SKM-1 treated with dmso at 0.1 percent for 144 hours (cell line): ENCODE measurements around the gene COQ5.
"Not testable (repeated sequence)": the region's sequence is repeated elsewhere in the genome, so short reads cannot be mapped to it uniquely, and the experiment has no call there.

Experiments
- DNase-seq: peaks from one replicate; lab custom pipeline; 2025; ENCODE audit not compliant: unreplicated experiment; lab: John Stamatoyannopoulos, UW

COQ5 gene

GRCh38 chr12:120528861-120529525, at the start of gene COQ5:
TSS of gene COQ5 (minus strand) at chr12:120529158. CDS start at chr12:120529141, 17 bp downstream.
- peak; percentile 26 for DNase-seq

- DNase-seq: no peak
These were observed 45.1 kb upstream of the COQ5 start for GRCh38 chr12:120574106-120574505.

- DNase-seq: no peak
These were observed 44.6 kb upstream of the COQ5 start for GRCh38 chr12:120573560-120573959.

DNA sequence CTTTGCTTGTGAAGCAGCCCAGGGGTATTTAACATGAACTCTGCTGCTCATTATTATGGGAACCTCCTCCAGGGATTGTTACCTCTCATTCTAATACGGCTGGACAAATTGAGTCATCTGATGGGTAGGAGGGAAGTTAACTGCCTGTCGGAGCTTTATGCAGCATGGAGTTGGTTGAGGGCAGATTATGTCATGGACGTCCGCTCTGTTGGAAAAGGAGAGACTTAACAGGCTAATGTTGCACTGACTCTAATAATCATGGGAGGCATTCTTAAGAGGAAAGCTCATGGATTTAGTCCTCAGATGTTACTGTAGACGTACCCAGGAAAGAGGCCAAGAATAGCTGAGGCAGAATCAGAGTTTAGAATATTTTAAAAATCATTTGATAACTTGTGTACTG, 42.3 kb upstream of the COQ5 start:
- DNase-seq: no peak

GRCh38 chr12:120563495-120563894, 34.5 kb upstream of the COQ5 start:
- no peak for DNase-seq

DNA sequence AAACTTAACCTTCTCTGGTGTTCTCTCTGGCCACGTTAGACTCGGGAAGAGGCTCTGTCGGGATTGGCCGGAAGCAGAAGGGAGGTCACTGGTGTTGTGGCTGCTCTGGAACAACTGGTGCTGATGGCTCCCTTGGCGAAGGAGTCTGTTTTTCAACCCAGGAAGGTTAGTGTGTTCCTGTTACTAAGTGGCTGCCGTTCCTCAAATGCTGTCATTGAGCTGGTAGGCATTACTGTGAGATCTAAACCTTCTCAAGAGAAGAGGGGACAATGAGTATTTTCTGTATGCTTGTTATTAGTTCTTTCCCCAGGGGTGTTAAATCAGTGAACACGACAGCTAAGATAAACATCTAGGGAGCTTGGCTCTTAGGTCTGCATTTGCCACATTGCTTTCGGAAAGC, 33.9 kb upstream of the COQ5 start:
- no peak for DNase-seq

- no peak for DNase-seq
These were observed 28.6 kb upstream of the COQ5 start for GRCh38 chr12:120557589-120557988.

GRCh38 chr12:120554678-120555077, 25.7 kb upstream of the COQ5 start:
- no peak for DNase-seq

DNA sequence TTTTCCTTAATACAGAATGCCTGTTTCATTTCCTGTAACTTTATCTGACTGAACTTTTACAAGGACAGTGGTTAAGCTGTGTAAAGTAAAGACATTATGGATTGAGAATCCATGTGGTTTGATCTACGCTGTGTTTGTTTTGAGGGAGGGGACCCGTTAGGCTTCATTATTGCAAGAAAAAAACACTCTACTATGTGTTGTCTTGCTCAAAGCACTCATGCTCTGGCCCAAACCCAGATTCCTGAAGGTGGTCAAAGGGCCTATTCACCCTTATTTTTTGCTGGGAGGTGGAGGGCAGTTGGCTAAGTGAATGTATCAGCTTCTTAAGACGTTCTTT, 17.1 kb upstream of the COQ5 start:
- no peak for DNase-seq

- no peak for DNase-seq
These were observed 15.7 kb upstream of the COQ5 start for GRCh38 chr12:120544691-120545090.

DNA sequence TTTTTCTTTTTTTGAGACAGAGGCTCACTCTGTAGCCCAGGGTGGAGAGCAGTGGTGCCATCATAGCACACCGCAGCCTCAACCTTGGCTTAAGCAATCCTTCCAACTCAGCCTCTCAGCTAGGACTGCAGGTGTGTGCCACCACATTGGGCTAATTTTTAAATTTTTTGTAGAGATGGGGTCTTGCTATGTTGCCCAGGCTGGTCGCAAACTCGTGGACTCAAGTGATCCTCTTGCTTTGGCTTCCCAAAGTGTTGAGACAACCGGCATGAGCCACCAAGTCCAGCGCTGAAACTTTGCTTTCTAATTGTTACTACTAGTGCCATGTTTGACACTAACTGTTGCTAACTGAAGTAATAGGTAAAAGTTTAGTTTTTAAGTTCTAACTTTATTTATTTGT, 13.2 kb upstream of the COQ5 start:
- no peak for DNase-seq

DNA sequence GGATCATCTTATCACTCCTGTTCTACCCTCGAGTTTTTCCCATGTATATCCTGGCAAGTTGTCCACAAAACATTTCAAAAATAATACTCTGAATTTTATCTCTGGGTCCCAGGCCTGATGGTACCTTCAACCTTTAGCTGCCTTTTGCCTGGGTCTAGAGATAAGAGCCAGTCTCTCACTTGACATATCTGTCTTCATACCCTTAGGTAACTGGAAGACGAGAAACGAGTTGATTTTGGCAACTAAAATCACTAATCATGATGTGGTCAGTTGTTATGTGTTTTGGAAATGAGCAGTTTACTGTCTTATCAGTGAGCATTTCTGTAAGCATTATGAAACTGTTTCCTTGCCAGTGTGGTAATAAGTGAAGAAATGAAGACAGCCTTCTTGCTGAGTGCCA, 11.5 kb upstream of the COQ5 start:
- peak; percentile 18 for DNase-seq

- no peak for DNase-seq
These were observed 10.3 kb upstream of the COQ5 start for GRCh38 chr12:120539303-120539702.

DNA sequence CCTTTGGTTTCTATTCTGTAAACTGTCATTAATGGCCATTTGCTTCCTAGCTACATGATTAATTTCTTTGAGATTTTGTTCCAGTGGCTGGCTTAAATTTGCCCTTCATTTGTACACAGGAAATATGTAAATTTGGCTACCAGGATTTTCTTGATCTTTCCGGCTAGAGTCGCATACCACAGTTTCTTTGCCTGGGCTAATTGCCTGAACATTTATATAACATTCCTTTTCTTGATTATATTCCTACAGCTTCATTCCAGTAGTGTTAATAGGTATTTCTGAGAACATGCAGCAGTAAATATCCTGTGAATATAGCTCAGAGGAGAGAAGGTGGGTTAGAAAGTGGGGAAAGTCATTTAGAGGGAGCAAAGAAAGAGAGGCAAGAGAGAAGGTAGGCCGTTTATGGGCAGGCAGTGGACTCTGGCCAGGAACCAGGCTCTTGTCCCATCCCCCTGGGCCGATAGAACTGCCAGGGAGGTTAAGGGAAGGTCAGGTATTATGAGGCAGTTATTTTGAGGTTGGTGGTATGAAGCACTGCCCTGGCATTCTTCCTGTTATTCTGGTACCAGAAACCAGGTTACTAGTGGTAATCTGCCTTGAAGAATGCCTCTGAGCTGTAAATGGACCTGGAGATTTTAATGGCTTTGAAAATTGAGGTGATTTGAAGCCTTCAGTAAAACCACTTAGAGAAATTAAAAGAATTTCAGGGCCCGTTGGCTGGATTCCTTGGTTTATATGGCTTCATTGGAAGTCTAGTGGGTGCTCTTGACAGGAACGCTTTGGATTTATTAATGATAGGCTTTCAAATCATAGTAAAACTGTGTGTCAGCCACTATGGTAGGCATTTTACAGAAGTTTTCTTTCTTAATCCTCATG, 9.6 kb upstream of the COQ5 start:
- peak; percentile 30 for DNase-seq

DNA sequence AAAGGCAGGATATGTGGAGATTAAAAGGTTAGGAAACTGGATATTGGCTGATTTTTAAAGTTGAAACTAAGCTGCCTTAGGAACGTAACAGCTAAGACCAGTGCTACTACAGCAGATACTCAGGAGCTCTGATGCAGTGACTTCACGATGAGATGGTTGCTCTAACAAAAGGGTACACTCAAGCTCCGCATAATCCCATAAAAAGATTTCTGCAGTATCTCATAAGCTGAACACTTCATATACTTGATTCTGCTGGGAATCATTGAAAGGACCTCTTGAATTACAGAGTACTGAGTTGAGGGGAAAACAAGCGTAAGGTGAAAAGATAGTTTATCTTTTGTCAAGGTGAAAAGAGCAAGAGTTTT, 8.9 kb upstream of the COQ5 start:
- no peak for DNase-seq

DNA sequence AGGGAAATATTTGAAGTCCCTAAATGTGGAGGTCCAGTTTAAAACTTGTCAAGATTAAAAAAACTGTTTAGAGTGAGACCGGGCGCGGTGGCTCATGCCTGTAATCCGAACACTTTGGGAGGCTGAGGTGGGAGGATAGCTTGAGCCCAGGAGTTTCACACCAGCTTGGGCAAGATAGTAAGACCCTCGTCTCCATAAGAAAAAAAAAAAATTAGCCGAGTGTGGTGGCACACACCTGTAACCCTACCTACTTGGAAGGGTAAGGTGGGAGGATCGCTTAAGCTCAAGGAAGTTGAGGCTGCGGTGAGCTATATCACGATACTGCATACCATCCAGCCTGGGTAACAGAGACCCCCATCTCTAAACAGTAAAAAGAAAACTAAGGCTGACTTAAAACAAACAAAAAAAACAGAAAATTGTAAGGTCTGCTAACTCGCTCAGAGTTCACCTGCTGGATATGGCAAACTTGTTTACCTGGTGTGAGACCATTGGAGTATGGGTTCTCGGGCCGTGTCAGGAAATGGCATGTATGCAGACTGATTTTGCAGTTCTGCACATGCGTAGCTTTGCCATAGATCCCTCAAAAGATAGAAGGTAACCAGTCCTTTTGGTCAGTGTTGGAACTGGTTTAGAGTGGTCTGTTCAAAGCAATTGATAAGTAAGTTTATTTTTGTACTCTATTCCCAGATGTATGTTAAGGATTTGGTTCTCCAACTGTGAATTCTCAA, 7.3 kb upstream of the COQ5 start:
- DNase-seq: no peak

DNA sequence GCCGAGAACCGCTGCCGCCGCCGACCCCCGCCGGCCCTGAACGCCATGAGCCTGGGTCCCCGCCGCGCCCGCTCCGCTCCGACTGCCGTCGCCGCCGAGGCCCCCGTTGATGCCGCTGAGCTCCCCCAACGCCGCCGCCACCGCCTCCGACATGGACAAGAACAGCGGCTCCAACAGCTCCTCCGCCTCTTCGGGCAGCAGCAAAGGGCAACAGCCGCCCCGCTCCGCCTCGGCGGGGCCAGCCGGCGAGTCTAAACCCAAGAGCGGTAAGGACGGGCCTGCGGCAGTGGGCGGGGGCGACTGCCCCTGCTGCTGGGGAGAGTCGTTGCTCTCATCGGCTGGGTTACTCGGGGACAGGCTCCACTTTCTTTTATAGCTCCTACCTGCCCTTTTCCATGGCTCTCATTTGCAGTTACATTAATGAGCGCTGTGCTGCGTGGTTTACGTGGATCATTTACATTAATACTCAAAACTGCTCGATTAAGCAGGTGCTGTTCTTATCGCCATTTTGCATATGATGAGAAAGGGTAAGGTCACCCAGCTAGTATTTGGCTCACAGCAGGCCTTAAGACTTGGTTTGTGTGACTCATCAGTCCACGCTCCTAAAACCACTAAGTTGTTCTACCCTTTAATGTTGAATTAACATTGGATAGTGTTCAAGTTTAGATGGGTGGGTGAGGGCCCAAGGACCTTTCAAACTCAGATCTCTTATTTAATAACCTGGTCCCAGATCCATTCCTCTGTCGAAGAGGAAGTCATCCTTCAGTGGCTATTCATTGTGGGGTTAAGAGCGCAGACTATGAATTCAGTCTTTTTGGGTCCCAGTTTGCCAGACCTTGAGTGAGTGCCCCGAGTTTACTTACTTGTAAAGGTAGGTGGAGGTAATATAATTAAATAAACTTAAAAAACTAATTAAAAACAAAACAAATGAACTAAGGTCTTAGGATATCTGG, 6.0 kb upstream of the COQ5 start:
- no peak for DNase-seq

GRCh38 chr12:120534203-120534702, 5.3 kb upstream of the COQ5 start, which contains the start of gene RNF10:
TSS of gene RNF10 (plus strand) at chr12:120534356. CDS start at chr12:120534812, 456 bp downstream.
- DNase-seq: peak; percentile 39

- DNase-seq: no peak
These were observed 3.8 kb upstream of the COQ5 start for GRCh38 chr12:120532701-120533238.

DNA sequence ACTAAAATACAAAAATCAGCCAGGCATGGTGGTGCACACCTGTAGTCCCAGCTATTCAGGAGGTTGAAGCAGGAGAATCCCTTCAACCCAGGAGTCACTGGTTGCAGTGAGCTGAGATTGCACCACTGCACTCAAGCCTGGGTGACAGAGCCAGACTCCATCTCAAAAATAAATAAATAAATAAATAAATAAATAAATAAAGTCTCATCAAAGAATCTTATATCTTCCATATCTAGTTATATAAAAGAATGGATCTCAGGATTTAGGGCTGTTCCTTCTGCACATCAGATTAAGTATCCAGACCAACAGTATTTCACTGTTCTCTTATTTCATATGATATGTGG, 1.4 kb upstream of the COQ5 start:
- DNase-seq: not testable (repeated sequence)
